22Rv1 (cell line): ENCODE data around the gene UBAP1.
"Not testable (repeated sequence)": the region's sequence is repeated elsewhere in the genome, so short reads cannot be mapped to it uniquely, and the experiment has no call there.

Experiments used
- ZFX ChIP-seq: fragments of 450-650 bp; IDR thresholded peaks from 2 replicates; pipeline ENCODE4 v1.6.1; 2017; ENCODE audit warnings: antibody characterized with exemption, borderline replicate concordance
- TF ChIP-seq, protein P1 (sequence below): fragments of 450-650 bp; IDR thresholded peaks from 2 replicates; pipeline ENCODE4 v1.5.1; 2017; ENCODE audit warnings: mild to moderate bottlenecking

DNA sequence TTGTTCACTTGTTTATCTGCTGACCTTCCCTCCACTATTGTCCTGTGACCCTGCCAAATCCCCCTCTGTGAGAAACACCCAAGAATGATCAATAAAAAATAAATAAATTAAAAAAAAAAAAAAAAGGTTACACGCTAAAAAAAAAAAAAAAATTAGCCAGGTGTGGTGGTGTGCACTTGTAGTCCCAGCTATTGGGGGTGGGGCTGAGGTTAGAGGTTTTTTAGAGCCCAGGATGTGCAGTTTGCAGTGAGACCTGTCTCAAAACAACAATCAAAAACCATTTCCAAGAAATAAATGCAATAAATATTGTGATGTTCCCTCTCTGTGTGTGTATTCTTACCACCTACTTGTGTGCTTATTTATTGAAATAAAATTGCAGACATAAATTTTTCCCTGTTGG, 40.2 kb upstream of the UBAP1 start:
- TF ChIP-seq, protein P1, sequence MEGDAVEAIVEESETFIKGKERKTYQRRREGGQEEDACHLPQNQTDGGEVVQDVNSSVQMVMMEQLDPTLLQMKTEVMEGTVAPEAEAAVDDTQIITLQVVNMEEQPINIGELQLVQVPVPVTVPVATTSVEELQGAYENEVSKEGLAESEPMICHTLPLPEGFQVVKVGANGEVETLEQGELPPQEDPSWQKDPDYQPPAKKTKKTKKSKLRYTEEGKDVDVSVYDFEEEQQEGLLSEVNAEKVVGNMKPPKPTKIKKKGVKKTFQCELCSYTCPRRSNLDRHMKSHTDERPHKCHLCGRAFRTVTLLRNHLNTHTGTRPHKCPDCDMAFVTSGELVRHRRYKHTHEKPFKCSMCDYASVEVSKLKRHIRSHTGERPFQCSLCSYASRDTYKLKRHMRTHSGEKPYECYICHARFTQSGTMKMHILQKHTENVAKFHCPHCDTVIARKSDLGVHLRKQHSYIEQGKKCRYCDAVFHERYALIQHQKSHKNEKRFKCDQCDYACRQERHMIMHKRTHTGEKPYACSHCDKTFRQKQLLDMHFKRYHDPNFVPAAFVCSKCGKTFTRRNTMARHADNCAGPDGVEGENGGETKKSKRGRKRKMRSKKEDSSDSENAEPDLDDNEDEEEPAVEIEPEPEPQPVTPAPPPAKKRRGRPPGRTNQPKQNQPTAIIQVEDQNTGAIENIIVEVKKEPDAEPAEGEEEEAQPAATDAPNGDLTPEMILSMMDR: not testable (repeated sequence)
- not testable (repeated sequence) for TF ChIP-seq ZFX
